Astrocyte (in vitro differentiated cells and primary cell): ENCODE measurements around the gene SHCBP1. TPM values are rescaled to one million over a fixed set of nuclear protein-coding genes. Genes with fewer than 3 reads are reported as not detected.

ENCODE experiments used
- DNase-seq: peaks from one replicate; pipeline ENCODE4 v3.0.0-alpha.2; 2010; ENCODE audit warnings: low read depth
- FAIRE-seq: peaks from 2 replicates; lab custom pipeline; 2011; peaks lifted over from hg19 to GRCh38; lab: Jason Lieb, UNC
- H2AFZ ChIP-seq: 2 replicates; pipeline ENCODE4 v1.6.0; 2012; ENCODE audit warnings: low read depth, low read length, inconsistent platforms
- H3K27ac ChIP-seq: 2 replicates; pipeline ENCODE4 v1.5.1; 2011; ENCODE audit warnings: low read depth, low read length, inconsistent platforms
- H3K27me3 ChIP-seq: 2 replicates; pipeline ENCODE4 v1.6.0; 2011; ENCODE audit warnings: low read length, inconsistent platforms; ENCODE audit not compliant: insufficient read depth
- H3K36me3 ChIP-seq: 2 replicates; pipeline ENCODE4 v1.5.1; 2011; ENCODE audit warnings: low read length, inconsistent platforms; ENCODE audit not compliant: insufficient read depth
- H3K4me1 ChIP-seq: 2 replicates; pipeline ENCODE4 v1.5.1; 2011; ENCODE audit warnings: low read length, inconsistent platforms; ENCODE audit not compliant: insufficient read depth
- H3K4me2 ChIP-seq: 2 replicates; pipeline ENCODE4 v1.6.0; 2012; ENCODE audit warnings: low read length, inconsistent platforms
- H3K4me3 ChIP-seq: 2 replicates; pipeline ENCODE4 v1.5.1; 2011; ENCODE audit warnings: low read depth, mild to moderate bottlenecking, low read length, inconsistent platforms; ENCODE audit not compliant: insufficient read depth
- H3K79me2 ChIP-seq: 2 replicates; pipeline ENCODE4 v1.6.0; 2012; ENCODE audit warnings: mild to moderate bottlenecking, low read length, inconsistent platforms; ENCODE audit not compliant: insufficient read depth
- H3K9ac ChIP-seq: 2 replicates; pipeline ENCODE4 v1.6.0; 2012; ENCODE audit warnings: mild to moderate bottlenecking, low read length, inconsistent platforms
- H3K9me3 ChIP-seq: 2 replicates; pipeline ENCODE4 v1.5.1; 2012; ENCODE audit warnings: low read depth, mild to moderate bottlenecking, low read length, inconsistent platforms; ENCODE audit not compliant: insufficient read depth
- H4K20me1 ChIP-seq: 2 replicates; pipeline ENCODE4 v1.6.0; 2012; ENCODE audit warnings: low read length, inconsistent platforms; ENCODE audit not compliant: insufficient read depth
- H3K27ac Mint-ChIP-seq: one replicate; pipeline ENCODE4 v1.8.0; 2021; ENCODE audit warnings: mild to moderate bottlenecking, mixed read lengths; ENCODE audit not compliant: unreplicated experiment
- H3K27me3 Mint-ChIP-seq: one replicate; pipeline ENCODE4 v1.8.0; 2021; ENCODE audit warnings: low read depth, mixed read lengths; ENCODE audit not compliant: unreplicated experiment
- H3K36me3 Mint-ChIP-seq: one replicate; pipeline ENCODE4 v1.8.0; 2021; ENCODE audit warnings: low read depth, mixed read lengths; ENCODE audit not compliant: unreplicated experiment
- H3K4me1 Mint-ChIP-seq: one replicate; pipeline ENCODE4 v1.8.0; 2021; ENCODE audit warnings: low read depth, mixed read lengths; ENCODE audit not compliant: unreplicated experiment
- H3K4me3 Mint-ChIP-seq: one replicate; pipeline ENCODE4 v1.8.0; 2021; ENCODE audit warnings: mild to moderate bottlenecking, moderate library complexity, mixed read lengths; ENCODE audit not compliant: unreplicated experiment
- H3K9me3 Mint-ChIP-seq: one replicate; pipeline ENCODE4 v1.8.0; 2021; ENCODE audit warnings: mild to moderate bottlenecking, mixed read lengths; ENCODE audit not compliant: unreplicated experiment
- CTCF ChIP-seq: IDR thresholded peaks from 2 replicates; pipeline ENCODE4 v1.5.1; 2011; ENCODE audit warnings: low read depth, mild to moderate bottlenecking, inconsistent platforms, low read length, moderate library complexity; ENCODE audit not compliant: insufficient read depth
- EZH2 ChIP-seq: IDR thresholded peaks from 2 replicates; pipeline ENCODE4 v1.6.1; 2012; ENCODE audit warnings: mild to moderate bottlenecking, low read length, inconsistent platforms; ENCODE audit not compliant: insufficient read depth
- total RNA-seq: library from RNA; stranded (reverse); gene quantifications from 2 replicates; pipeline ENCODE4 v1.2.1, GENCODE V29; 2021

Gene SHCBP1
- total RNA-seq, 1 donor from 2014 or later = 3.4 TPM

GRCh38 chr16:46649588-46650253 lies 28.5 kb upstream of the SHCBP1 start:
- Histone ChIP-seq H3K9ac (peak overlapping the region; percentile 12), H3K36me3 (no peaks in the 10 kb centered on the region), H2AFZ (no peak overlapping the region), H3K79me2 (no peaks in the 10 kb centered on the region), H3K4me3 (no peak overlapping the region), H3K27me3 (no peaks in the 10 kb centered on the region), H3K9me3 (no peaks in the 10 kb centered on the region), H4K20me1 (no peaks in the 10 kb centered on the region), H3K27ac (no peak overlapping the region), H3K4me2 (peak overlapping the region; percentile 58), H3K4me1 (no peaks in the 10 kb centered on the region)
- peaks cover 8% of the 10 kb centered on the region for H3K4me1 Mint-ChIP-seq
- no peak overlapping the region for H3K27ac Mint-ChIP-seq
- peak; percentile 65 for DNase-seq
- H3K27me3 Mint-ChIP-seq = peaks cover 8% of the 10 kb centered on the region
- no peak for FAIRE-seq
- peaks cover 6% of the 10 kb centered on the region for H3K9me3 Mint-ChIP-seq
- no peak overlapping the region for H3K4me3 Mint-ChIP-seq
- peaks cover 14% of the 10 kb centered on the region for H3K36me3 Mint-ChIP-seq
- TF ChIP-seq EZH2 (no peak), CTCF (no peak)

GRCh38 chr16:46648656-46649055 lies 27.5 kb upstream of the SHCBP1 start:
- Histone ChIP-seq H4K20me1 (no peaks in the 10 kb centered on the region), H3K79me2 (no peaks in the 10 kb centered on the region), H3K9ac (no peak overlapping the region), H3K4me3 (no peak overlapping the region), H3K27ac (no peak overlapping the region), H3K36me3 (no peaks in the 10 kb centered on the region), H3K27me3 (no peaks in the 10 kb centered on the region), H3K4me2 (no peak overlapping the region), H3K4me1 (no peaks in the 10 kb centered on the region), H3K9me3 (no peaks in the 10 kb centered on the region), H2AFZ (no peak overlapping the region)
- FAIRE-seq (no peak), DNase-seq (no peak)
- Mint-ChIP-seq H3K9me3 (peaks cover 12% of the 10 kb centered on the region), H3K27me3 (peaks cover 8% of the 10 kb centered on the region), H3K36me3 (peaks cover 15% of the 10 kb centered on the region), H3K4me1 (peaks cover 8% of the 10 kb centered on the region), H3K4me3 (no peak overlapping the region), H3K27ac (no peak overlapping the region)
- TF ChIP-seq CTCF (no peak), EZH2 (no peak)
